ENCODE results near the gene PCOLCE2. TPM values are rescaled to one million over a fixed set of nuclear protein-coding genes. Genes with fewer than 3 reads are reported as not detected.

Gene PCOLCE2
- total RNA-seq, 1 donor from 2014 or later, result 16.1 TPM

GRCh38 chr3:142866841-142867631 lies 21.8 kb downstream of the PCOLCE2 start:
- no peak for DNase-seq (ENCODE audit: low spot score)

- no peak for DNase-seq (ENCODE audit: low spot score)
Measured at GRCh38 chr3:142863930-142864920, 24.7 kb downstream of the PCOLCE2 start.

GRCh38 chr3:142863010-142863817 lies 25.7 kb downstream of the PCOLCE2 start:
- no peak for DNase-seq (ENCODE audit: low spot score)

- DNase-seq (ENCODE audit: low spot score), result no peak
Measured at GRCh38 chr3:142861926-142862325, 27.0 kb downstream of the PCOLCE2 start.

GRCh38 chr3:142858043-142858442 lies 30.8 kb downstream of the PCOLCE2 start:
- no peak for DNase-seq (ENCODE audit: low spot score)

- no peak for DNase-seq (ENCODE audit: low spot score)
Measured at GRCh38 chr3:142857056-142857455, 31.8 kb downstream of the PCOLCE2 start.

- no peak for DNase-seq (ENCODE audit: low spot score)
Measured at GRCh38 chr3:142853270-142854168, 35.4 kb downstream of the PCOLCE2 start.

- no peak for DNase-seq (ENCODE audit: low spot score)
Measured at GRCh38 chr3:142852009-142852408, 36.9 kb downstream of the PCOLCE2 start.

GRCh38 chr3:142850395-142851023 lies 38.4 kb downstream of the PCOLCE2 start:
- DNase-seq (ENCODE audit: low spot score), result no peak

GRCh38 chr3:142849148-142849547 lies 39.7 kb downstream of the PCOLCE2 start:
- DNase-seq (ENCODE audit: low spot score), result no peak

- DNase-seq (ENCODE audit: low spot score), result peak; percentile 73
Measured at GRCh38 chr3:142846779-142847577, 41.9 kb downstream of the PCOLCE2 start.

GRCh38 chr3:142844339-142844977 lies 44.4 kb downstream of the PCOLCE2 start:
- DNase-seq (ENCODE audit: low spot score), result peak; percentile 9

GRCh38 chr3:142839831-142840230 lies 49.1 kb downstream of the PCOLCE2 start:
- no peak for DNase-seq (ENCODE audit: low spot score)

- no peak for DNase-seq (ENCODE audit: low spot score)
Measured at GRCh38 chr3:142837526-142837925, 51.4 kb downstream of the PCOLCE2 start.

- peak; percentile 78 for DNase-seq (ENCODE audit: low spot score)
Measured at GRCh38 chr3:142828703-142829305, 60.1 kb downstream of the PCOLCE2 start.

- no peak for DNase-seq (ENCODE audit: low spot score)
Measured at GRCh38 chr3:142819179-142819578, 69.7 kb downstream of the PCOLCE2 start.

GRCh38 chr3:142818651-142819050 lies 70.2 kb downstream of the PCOLCE2 start:
- DNase-seq (ENCODE audit: low spot score), result no peak

- DNase-seq (ENCODE audit: low spot score), result no peak
Measured at GRCh38 chr3:142817897-142818296, 71.0 kb downstream of the PCOLCE2 start.

Measured in umbilical cord (tissue), 2 donors.